Measurements from ENCODE around the gene PCNP. TPM values are rescaled to one million over a fixed set of nuclear protein-coding genes. Genes with fewer than 3 reads are reported as not detected.

PCNP gene
- polyA plus RNA-seq, 1 donor, result 242 TPM

Other genes with a start within 250 kb of the PCNP start
- 101 TPM for gene SENP7, start 61.0 kb upstream of the PCNP start, polyA plus RNA-seq (ENCODE audit: insufficient read length)
- 35.4 TPM for gene TRMT10C, start 12.3 kb upstream of the PCNP start, polyA plus RNA-seq (ENCODE audit: insufficient read length)
- 25.8 TPM for gene ZBTB11, start 103.0 kb downstream of the PCNP start, polyA plus RNA-seq (ENCODE audit: insufficient read length)
- 1,440 TPM for gene RPL24, start 112.5 kb downstream of the PCNP start, polyA plus RNA-seq (ENCODE audit: insufficient read length)
- 23.7 TPM for gene CEP97, start 150.4 kb downstream of the PCNP start, polyA plus RNA-seq (ENCODE audit: insufficient read length)
- 7.7 TPM for gene NXPE3, start 205.0 kb downstream of the PCNP start, polyA plus RNA-seq (ENCODE audit: insufficient read length)